ENCODE data around the gene RABL6. TPM values are rescaled to one million over a fixed set of nuclear protein-coding genes. Genes with fewer than 3 reads are reported as not detected.
"Not testable (repeated sequence)": the region's sequence is repeated elsewhere in the genome, so short reads cannot be mapped to it uniquely, and the experiment has no call there.

RABL6 gene
- total RNA-seq, 2 donors from 2014 or later, result 51.5 to 108 TPM

- Mint-ChIP-seq H3K27ac (no peak overlapping the region), H3K27me3 (no peaks in the 10 kb centered on the region), H3K4me1 (no peaks in the 10 kb centered on the region), H3K36me3 (ENCODE audit: low read depth) (peaks cover 47% of the 10 kb centered on the region), H3K4me3 (no peak overlapping the region), H3K9me3 (no peaks in the 10 kb centered on the region)
- ATAC-seq (replicated peaks), result no peak
Observed at GRCh38 chr9:136863623-136864273, 56.0 kb downstream of the RABL6 start.

- no peak for ATAC-seq (replicated peaks)
- Mint-ChIP-seq H3K27me3 (no peaks in the 10 kb centered on the region), H3K27ac (peak overlapping the region; percentile 86), H3K4me3 (peak overlapping the region; percentile 85), H3K9me3 (no peaks in the 10 kb centered on the region), H3K4me1 (no peaks in the 10 kb centered on the region), H3K36me3 (ENCODE audit: low read depth) (peaks cover 46% of the 10 kb centered on the region)
Observed at GRCh38 chr9:136865041-136865767, 57.5 kb downstream of the RABL6 start.

GRCh38 chr9:136865768-136866103 lies 58.0 kb downstream of the RABL6 start:
- Mint-ChIP-seq H3K36me3 (ENCODE audit: low read depth) (peaks cover 41% of the 10 kb centered on the region), H3K9me3 (no peaks in the 10 kb centered on the region), H3K4me1 (no peaks in the 10 kb centered on the region), H3K27me3 (no peaks in the 10 kb centered on the region), H3K4me3 (peak overlapping the region; percentile 85), H3K27ac (peak overlapping the region; percentile 86)
- ATAC-seq (replicated peaks), result peak; percentile 5

- not testable (repeated sequence) for H3K27ac Mint-ChIP-seq; H3K4me1 Mint-ChIP-seq; H3K27me3 Mint-ChIP-seq; ATAC-seq (replicated peaks); H3K9me3 Mint-ChIP-seq
- peaks cover 33% of the 10 kb centered on the region for H3K36me3 Mint-ChIP-seq (ENCODE audit: low read depth)
- peak overlapping the region; percentile 85 for H3K4me3 Mint-ChIP-seq
Observed at GRCh38 chr9:136866898-136867421, 59.2 kb downstream of the RABL6 start.

- peak overlapping the region; percentile 85 for H3K4me3 Mint-ChIP-seq
- no peaks in the 10 kb centered on the region for H3K27me3 Mint-ChIP-seq
- H3K9me3 Mint-ChIP-seq, result no peaks in the 10 kb centered on the region
- no peaks in the 10 kb centered on the region for H3K4me1 Mint-ChIP-seq
- H3K27ac Mint-ChIP-seq, result no peak overlapping the region
- no peak for ATAC-seq (replicated peaks)
- H3K36me3 Mint-ChIP-seq (ENCODE audit: low read depth), result peaks cover 28% of the 10 kb centered on the region
Observed at GRCh38 chr9:136867480-136867879, 59.7 kb downstream of the RABL6 start.

GRCh38 chr9:136867917-136868316 lies 60.2 kb downstream of the RABL6 start:
- H3K9me3 Mint-ChIP-seq, result no peaks in the 10 kb centered on the region
- H3K4me1 Mint-ChIP-seq, result no peaks in the 10 kb centered on the region
- H3K4me3 Mint-ChIP-seq, result peak overlapping the region; percentile 85
- no peaks in the 10 kb centered on the region for H3K27me3 Mint-ChIP-seq
- H3K36me3 Mint-ChIP-seq (ENCODE audit: low read depth), result peaks cover 24% of the 10 kb centered on the region
- ATAC-seq (replicated peaks), result no peak
- H3K27ac Mint-ChIP-seq, result no peak overlapping the region

GRCh38 chr9:136868644-136869043 lies 60.9 kb downstream of the RABL6 start:
- H3K4me3 Mint-ChIP-seq, result peak overlapping the region; percentile 16
- no peak overlapping the region for H3K27ac Mint-ChIP-seq

GRCh38 chr9:136869611-136870010 lies 61.9 kb downstream of the RABL6 start:
- H3K4me3 Mint-ChIP-seq; H3K9me3 Mint-ChIP-seq; H3K4me1 Mint-ChIP-seq; H3K36me3 Mint-ChIP-seq (ENCODE audit: low read depth); ATAC-seq (replicated peaks); H3K27ac Mint-ChIP-seq; H3K27me3 Mint-ChIP-seq: not testable (repeated sequence)

More at GRCh38 chr9:136868644-136869043, 60.9 kb downstream of the RABL6 start:
- H3K4me1 Mint-ChIP-seq, result no peaks in the 10 kb centered on the region
- ATAC-seq (replicated peaks), result no peak
- H3K36me3 Mint-ChIP-seq (ENCODE audit: low read depth), result peaks cover 16% of the 10 kb centered on the region
- H3K27me3 Mint-ChIP-seq, result no peaks in the 10 kb centered on the region
- no peaks in the 10 kb centered on the region for H3K9me3 Mint-ChIP-seq

GRCh38 chr9:136875155-136875554 lies 67.4 kb downstream of the RABL6 start:
- H3K4me1 Mint-ChIP-seq, result no peaks in the 10 kb centered on the region
- no peak overlapping the region for H3K4me3 Mint-ChIP-seq
- H3K27me3 Mint-ChIP-seq, result no peaks in the 10 kb centered on the region
- ATAC-seq (replicated peaks), result no peak
- H3K36me3 Mint-ChIP-seq (ENCODE audit: low read depth), result no peaks in the 10 kb centered on the region
- no peaks in the 10 kb centered on the region for H3K9me3 Mint-ChIP-seq
- H3K27ac Mint-ChIP-seq, result no peak overlapping the region

- no peak for ATAC-seq (replicated peaks)
- H3K36me3 Mint-ChIP-seq (ENCODE audit: low read depth), result no peaks in the 10 kb centered on the region
- H3K4me1 Mint-ChIP-seq, result peaks cover 2% of the 10 kb centered on the region
- no peaks in the 10 kb centered on the region for H3K27me3 Mint-ChIP-seq
- H3K9me3 Mint-ChIP-seq, result no peaks in the 10 kb centered on the region
- no peak overlapping the region for H3K4me3 Mint-ChIP-seq
- H3K27ac Mint-ChIP-seq, result peak overlapping the region; percentile 18
Observed at GRCh38 chr9:136876476-136876875, 68.7 kb downstream of the RABL6 start.

GRCh38 chr9:136880651-136881050 lies 72.9 kb downstream of the RABL6 start:
- ATAC-seq (replicated peaks), result no peak
- Mint-ChIP-seq H3K4me1 (peaks cover 12% of the 10 kb centered on the region), H3K4me3 (peak overlapping the region; percentile 80)

GRCh38 chr9:136881691-136882108 lies 74.0 kb downstream of the RABL6 start:
- no peaks in the 10 kb centered on the region for H3K9me3 Mint-ChIP-seq
- peaks cover 12% of the 10 kb centered on the region for H3K4me1 Mint-ChIP-seq
- H3K4me3 Mint-ChIP-seq, result peak overlapping the region; percentile 80
- no peaks in the 10 kb centered on the region for H3K36me3 Mint-ChIP-seq (ENCODE audit: low read depth)
- ATAC-seq (replicated peaks), result peak; percentile 55
- H3K27ac Mint-ChIP-seq, result peak overlapping the region; percentile 90
- H3K27me3 Mint-ChIP-seq, result no peaks in the 10 kb centered on the region

More at GRCh38 chr9:136880651-136881050, 72.9 kb downstream of the RABL6 start:
- no peaks in the 10 kb centered on the region for H3K27me3 Mint-ChIP-seq
- no peaks in the 10 kb centered on the region for H3K36me3 Mint-ChIP-seq (ENCODE audit: low read depth)
- no peaks in the 10 kb centered on the region for H3K9me3 Mint-ChIP-seq
- H3K27ac Mint-ChIP-seq, result no peak overlapping the region

- Mint-ChIP-seq H3K9me3 (no peaks in the 10 kb centered on the region), H3K27me3 (no peaks in the 10 kb centered on the region), H3K4me1 (peaks cover 12% of the 10 kb centered on the region), H3K36me3 (ENCODE audit: low read depth) (peaks cover 5% of the 10 kb centered on the region), H3K4me3 (peak overlapping the region; percentile 80), H3K27ac (peak overlapping the region; percentile 90)
- peak; percentile 66 for ATAC-seq (replicated peaks)
Observed at GRCh38 chr9:136882109-136882946, 74.6 kb downstream of the RABL6 start.

- H3K27me3 Mint-ChIP-seq; H3K36me3 Mint-ChIP-seq (ENCODE audit: low read depth); H3K9me3 Mint-ChIP-seq; ATAC-seq (replicated peaks): not testable (repeated sequence)
- H3K4me3 Mint-ChIP-seq, result peak overlapping the region; percentile 80
- H3K27ac Mint-ChIP-seq, result peak overlapping the region; percentile 90
- peaks cover 12% of the 10 kb centered on the region for H3K4me1 Mint-ChIP-seq
Observed at GRCh38 chr9:136882947-136883283, 75.2 kb downstream of the RABL6 start.

Measured in activated T-helper 17 cell treated with anti-CD3 and anti-CD28 coated beads, Interleukin-2, amount 50 U/mL, for 72 hours (primary cell).